ENCODE results near the gene MYO10. TPM values are rescaled to one million over a fixed set of nuclear protein-coding genes. Genes with fewer than 3 reads are reported as not detected.

MYO10 gene
- total RNA-seq, 1 donor from 2014 or later = 1.0 TPM

DNA sequence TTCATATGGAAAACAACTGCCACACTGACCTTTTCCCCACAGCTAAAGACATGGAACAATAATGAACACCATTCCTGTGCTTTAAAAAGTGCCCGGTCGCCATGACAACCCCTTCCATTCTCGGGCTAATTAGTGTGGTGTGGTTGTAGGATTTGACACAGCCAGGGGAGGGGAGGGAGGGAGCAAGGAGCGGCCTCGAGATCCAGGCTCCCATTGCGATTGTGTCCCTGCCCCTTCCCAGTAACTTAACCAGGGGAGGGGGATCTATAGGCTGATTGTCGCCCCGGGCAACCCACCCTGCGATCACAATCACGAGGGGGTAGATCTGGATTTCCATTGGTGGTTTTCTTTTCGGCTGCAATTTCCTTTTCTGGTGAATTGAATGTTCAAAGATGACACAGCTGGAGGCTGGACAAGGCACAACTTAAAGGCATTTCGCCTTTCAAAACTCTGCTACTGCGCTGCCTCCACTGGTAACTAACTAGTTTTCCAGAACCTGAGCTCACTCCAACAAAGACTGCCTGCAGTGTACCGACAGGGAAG is 222.6 kb downstream of the MYO10 start:
- intact Hi-C loops (cut with micrococcal nuclease) = no loop called here
- no peak for DNase-seq (ENCODE audit: low spot score)
- H3K27me3 Mint-ChIP-seq (ENCODE audit: low read depth) = peaks cover 11% of the 10 kb centered on the region
- H3K4me3 Mint-ChIP-seq (ENCODE audit: low read depth) = no peak overlapping the region
- no peaks in the 10 kb centered on the region for H3K9me3 Mint-ChIP-seq
- no peaks in the 10 kb centered on the region for H3K36me3 Mint-ChIP-seq (ENCODE audit: low read depth)
- no peaks in the 10 kb centered on the region for H3K4me1 Mint-ChIP-seq (ENCODE audit: low read depth)
- H3K27ac Mint-ChIP-seq = no peak overlapping the region

DNA sequence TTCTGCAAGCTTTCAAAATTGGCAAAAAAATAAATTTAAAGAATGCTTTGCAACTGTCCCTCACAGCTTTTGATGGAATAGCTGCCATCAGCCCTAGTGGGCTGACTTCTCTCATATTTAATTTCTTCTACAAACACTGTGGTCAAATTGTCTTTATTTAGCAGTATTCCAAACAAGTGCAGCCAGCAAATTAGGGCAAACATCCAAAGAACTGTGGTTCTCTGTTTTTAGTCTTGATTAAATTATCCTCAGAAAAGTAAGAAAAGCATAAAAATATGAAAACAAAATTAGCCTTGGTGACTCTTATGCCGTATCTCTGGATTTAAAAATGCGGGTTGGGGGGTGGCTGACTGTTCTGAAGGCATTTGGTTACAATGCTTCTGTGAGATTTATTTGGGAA is 223.5 kb downstream of the MYO10 start:
- DNase-seq (ENCODE audit: low spot score) = no peak
- Mint-ChIP-seq H3K4me3 (ENCODE audit: low read depth) (no peak overlapping the region), H3K4me1 (ENCODE audit: low read depth) (no peaks in the 10 kb centered on the region), H3K36me3 (ENCODE audit: low read depth) (no peaks in the 10 kb centered on the region), H3K9me3 (no peaks in the 10 kb centered on the region), H3K27me3 (ENCODE audit: low read depth) (peaks cover 11% of the 10 kb centered on the region), H3K27ac (no peak overlapping the region)
- intact Hi-C loops (cut with micrococcal nuclease) = no loop called here

DNA sequence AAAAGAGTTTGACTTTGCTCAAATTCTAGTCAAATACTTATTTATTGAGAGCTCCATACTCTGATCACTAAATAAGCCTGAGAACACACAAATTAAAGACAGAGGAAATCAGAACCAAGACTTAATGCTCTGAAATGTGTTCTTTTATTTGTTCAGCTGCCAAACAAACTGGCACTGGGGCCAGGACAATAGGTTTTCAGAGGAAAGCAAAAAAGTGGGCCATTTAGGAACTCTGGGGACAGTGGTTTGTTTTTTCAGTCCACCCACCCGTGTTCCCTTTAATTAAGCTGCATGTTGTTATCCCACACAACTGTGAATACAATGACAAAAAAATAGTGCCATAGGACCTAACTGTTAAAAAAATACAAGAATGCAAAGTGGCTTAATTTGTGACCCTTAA is 223.9 kb downstream of the MYO10 start:
- Mint-ChIP-seq H3K27ac (no peak overlapping the region), H3K4me1 (ENCODE audit: low read depth) (no peaks in the 10 kb centered on the region), H3K36me3 (ENCODE audit: low read depth) (no peaks in the 10 kb centered on the region), H3K4me3 (ENCODE audit: low read depth) (no peak overlapping the region), H3K27me3 (ENCODE audit: low read depth) (peaks cover 11% of the 10 kb centered on the region), H3K9me3 (no peaks in the 10 kb centered on the region)
- no peak for DNase-seq (ENCODE audit: low spot score)
- intact Hi-C loops (cut with micrococcal nuclease) = no loop called here

DNA sequence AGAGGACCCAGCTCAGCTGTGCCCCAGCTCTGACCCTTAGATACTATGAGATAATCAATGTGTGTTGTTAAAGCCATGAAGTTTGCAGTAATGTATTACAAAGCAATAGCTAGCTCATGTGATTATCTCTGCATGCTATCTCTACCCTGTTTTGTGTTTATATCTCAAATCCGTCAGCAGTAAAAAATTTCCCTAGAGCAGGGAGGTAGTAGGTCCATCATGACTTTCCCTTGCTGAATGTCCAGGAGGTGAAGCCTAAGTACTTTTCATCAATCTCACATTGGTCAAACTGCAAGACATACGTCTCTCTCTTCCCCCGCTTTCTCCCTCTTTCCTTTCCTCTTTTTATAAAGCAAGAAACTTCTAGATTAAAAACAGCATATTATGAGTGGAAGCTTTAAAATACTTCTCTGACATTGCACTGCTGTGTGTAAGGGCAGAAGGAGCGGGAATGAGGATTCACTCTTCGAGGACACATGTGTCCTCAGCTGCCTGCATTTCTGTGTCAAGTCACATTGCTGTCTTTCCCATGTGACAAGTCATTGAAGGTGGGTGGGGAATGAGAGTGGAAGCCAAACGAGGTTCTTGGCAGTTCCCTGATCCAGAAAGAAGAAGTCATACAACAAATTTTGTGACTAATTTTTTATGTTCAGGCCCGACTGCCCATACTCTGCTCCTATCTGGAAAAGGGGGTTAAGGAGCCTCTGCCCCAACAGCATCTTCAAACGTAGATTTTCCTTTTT is 226.2 kb downstream of the MYO10 start:
- Mint-ChIP-seq H3K4me3 (ENCODE audit: low read depth) (no peak overlapping the region), H3K27ac (no peak overlapping the region), H3K9me3 (no peaks in the 10 kb centered on the region), H3K36me3 (ENCODE audit: low read depth) (no peaks in the 10 kb centered on the region), H3K27me3 (ENCODE audit: low read depth) (peaks cover 11% of the 10 kb centered on the region), H3K4me1 (ENCODE audit: low read depth) (no peaks in the 10 kb centered on the region)
- intact Hi-C loops (cut with micrococcal nuclease) = no loop called here
- no peak for DNase-seq (ENCODE audit: low spot score)

DNA sequence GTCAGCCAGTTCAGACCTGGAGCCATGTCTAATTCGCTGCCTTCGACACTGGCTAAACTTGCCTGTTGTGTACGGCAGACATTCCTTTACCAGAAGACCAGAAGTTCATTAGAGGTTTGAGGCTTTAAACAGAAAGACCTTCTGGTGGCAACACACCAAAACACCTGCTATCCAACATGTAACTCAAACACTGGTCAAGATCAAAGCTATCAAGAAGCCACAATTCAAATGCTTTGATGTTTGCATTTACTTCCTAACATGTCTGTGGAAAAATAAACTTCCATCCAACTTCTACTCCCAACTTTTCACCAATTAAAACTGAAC is 228.3 kb downstream of the MYO10 start:
- H3K9me3 Mint-ChIP-seq = no peaks in the 10 kb centered on the region
- no peak overlapping the region for H3K4me3 Mint-ChIP-seq (ENCODE audit: low read depth)
- no peak overlapping the region for H3K27ac Mint-ChIP-seq
- no peaks in the 10 kb centered on the region for H3K36me3 Mint-ChIP-seq (ENCODE audit: low read depth)
- DNase-seq (ENCODE audit: low spot score) = no peak
- no peaks in the 10 kb centered on the region for H3K4me1 Mint-ChIP-seq (ENCODE audit: low read depth)
- intact Hi-C loops (cut with micrococcal nuclease) = no loop called here
- H3K27me3 Mint-ChIP-seq (ENCODE audit: low read depth) = no peaks in the 10 kb centered on the region

DNA sequence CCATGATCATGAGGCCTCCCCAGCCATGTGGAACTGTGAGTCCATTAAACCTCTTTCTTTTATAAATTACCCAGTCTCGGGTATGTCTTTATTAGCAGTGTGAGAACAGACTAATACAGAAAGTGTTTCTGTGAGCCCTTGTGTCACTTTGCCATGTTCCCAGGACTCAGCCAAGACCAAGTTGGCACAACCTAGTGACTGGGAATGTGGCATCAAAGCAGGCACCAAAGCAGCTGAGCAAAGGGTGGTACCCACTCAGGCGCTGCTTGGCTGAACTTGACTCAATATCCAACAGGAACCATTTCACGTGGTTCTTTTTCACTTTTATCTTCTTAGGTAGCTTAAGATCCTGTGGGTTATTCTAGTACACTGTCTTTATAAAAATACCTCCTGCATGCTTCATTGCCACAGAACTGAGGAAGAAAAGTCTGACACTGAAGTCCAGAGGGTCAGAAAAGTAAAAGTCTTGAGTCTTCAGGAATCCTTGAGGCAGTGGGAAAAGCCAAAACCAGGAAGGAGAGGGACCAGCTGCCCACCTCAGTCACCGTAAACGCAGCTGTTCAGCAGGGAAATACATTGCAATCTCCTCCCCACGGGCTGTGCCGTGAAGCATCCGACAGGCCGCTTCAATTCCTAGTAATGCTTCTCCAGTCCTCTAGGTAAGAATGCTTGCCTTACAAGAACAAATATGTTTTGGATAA is 228.8 kb downstream of the MYO10 start:
- H3K27me3 Mint-ChIP-seq (ENCODE audit: low read depth) = no peaks in the 10 kb centered on the region
- DNase-seq (ENCODE audit: low spot score) = no peak
- H3K36me3 Mint-ChIP-seq (ENCODE audit: low read depth) = no peaks in the 10 kb centered on the region
- H3K9me3 Mint-ChIP-seq = no peaks in the 10 kb centered on the region
- H3K27ac Mint-ChIP-seq = no peak overlapping the region
- no peaks in the 10 kb centered on the region for H3K4me1 Mint-ChIP-seq (ENCODE audit: low read depth)
- no peak overlapping the region for H3K4me3 Mint-ChIP-seq (ENCODE audit: low read depth)
- intact Hi-C loops (cut with micrococcal nuclease) = no loop called here

DNA sequence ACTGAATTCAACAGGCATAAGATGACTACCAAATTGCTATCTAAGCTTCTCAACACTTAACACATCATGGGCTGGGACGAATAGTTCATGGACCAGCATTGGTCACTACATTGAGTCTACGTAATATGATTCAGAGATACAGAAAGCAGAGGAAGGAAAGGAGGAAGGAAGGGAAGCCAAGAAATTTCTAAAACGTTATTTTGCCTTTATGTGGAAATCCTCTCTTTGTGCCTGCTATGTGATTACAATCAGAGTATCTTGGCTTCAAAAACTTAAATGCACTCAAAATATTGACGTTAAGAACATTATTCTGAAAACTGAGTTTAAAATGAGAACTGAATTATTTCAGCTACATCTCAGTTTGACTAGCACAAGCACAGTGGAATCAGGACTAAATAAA is 231.1 kb downstream of the MYO10 start:
- no peak for DNase-seq (ENCODE audit: low spot score)
- no peak overlapping the region for H3K4me3 Mint-ChIP-seq (ENCODE audit: low read depth)
- H3K4me1 Mint-ChIP-seq (ENCODE audit: low read depth) = no peaks in the 10 kb centered on the region
- H3K27ac Mint-ChIP-seq = no peak overlapping the region
- no peaks in the 10 kb centered on the region for H3K9me3 Mint-ChIP-seq
- H3K36me3 Mint-ChIP-seq (ENCODE audit: low read depth) = no peaks in the 10 kb centered on the region
- no peaks in the 10 kb centered on the region for H3K27me3 Mint-ChIP-seq (ENCODE audit: low read depth)
- intact Hi-C loops (cut with micrococcal nuclease) = no loop called here

DNA sequence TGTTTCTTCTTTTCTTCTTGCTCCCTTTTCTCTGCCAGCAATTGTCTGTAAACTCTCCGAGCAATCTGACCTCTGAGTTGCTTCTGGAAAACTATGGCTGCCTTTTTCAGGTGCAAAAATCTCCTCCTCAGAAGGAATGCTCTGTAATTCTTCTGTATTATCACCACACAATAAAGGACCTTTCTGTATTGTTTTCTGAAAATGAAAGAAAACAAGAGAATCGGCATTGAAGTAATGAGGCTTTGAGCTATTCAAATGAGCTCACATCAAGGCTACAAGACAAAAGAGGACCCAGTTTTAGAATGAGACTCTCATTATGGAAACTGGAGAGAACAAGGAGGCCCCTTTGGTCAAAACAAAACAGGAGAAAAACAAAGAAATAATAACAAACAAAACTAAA is 233.1 kb downstream of the MYO10 start:
- DNase-seq (ENCODE audit: low spot score) = no peak
- Mint-ChIP-seq H3K9me3 (no peaks in the 10 kb centered on the region), H3K4me3 (ENCODE audit: low read depth) (no peak overlapping the region), H3K27me3 (ENCODE audit: low read depth) (no peaks in the 10 kb centered on the region), H3K27ac (no peak overlapping the region), H3K4me1 (ENCODE audit: low read depth) (no peaks in the 10 kb centered on the region), H3K36me3 (ENCODE audit: low read depth) (no peaks in the 10 kb centered on the region)
- intact Hi-C loops (cut with micrococcal nuclease) = no loop called here

DNA sequence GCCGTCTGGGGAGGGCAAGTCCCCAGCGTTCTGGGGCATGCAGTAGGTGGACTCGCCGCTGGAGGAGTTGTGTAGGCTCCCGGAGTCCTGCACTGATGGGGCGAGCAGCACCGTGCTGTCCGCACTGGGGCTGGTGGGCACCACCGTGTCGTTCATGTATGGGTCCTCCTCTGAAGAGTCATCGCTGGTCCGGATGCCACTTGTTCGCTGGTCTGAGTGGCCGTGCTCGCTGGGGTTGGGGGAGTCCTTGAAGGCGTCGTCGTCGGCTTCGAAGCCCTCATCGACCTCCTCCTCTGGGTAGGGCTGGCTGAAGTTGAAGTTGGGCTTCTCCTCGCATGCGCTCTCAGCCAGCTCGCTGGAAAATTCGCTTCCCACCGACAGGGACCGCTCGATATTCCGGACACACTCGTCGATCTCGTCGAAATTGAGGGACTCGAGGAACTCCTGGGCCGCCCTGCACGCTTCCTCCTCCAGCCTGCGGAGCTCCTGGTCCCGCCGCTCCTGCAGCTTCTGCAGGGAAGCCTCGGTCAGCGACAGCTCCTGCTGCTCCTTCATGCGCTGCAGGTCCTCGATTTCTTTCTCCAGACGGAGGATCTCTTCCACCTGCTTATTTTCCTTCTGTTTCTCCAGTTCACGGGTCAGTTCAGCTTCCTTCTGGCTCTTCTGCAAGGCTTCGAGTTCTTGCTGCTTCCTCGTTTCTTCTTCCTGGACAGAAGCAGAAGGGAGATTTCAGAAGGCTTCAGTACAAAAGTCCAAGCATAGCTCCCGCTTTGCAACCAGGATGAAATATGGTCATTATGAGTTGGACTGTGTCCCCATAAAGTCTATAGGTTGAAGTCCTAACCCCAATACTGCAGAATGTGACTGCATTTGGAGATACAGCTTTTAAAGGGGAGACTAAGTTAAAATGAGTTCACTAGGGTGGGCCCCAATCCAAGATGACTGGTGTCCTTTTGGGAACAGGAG is 234.7 kb downstream of the MYO10 start:
- H3K4me1 Mint-ChIP-seq (ENCODE audit: low read depth) = no peaks in the 10 kb centered on the region
- DNase-seq (ENCODE audit: low spot score) = no peak
- H3K27ac Mint-ChIP-seq = no peak overlapping the region
- no peaks in the 10 kb centered on the region for H3K9me3 Mint-ChIP-seq
- no peaks in the 10 kb centered on the region for H3K27me3 Mint-ChIP-seq (ENCODE audit: low read depth)
- intact Hi-C loops (cut with micrococcal nuclease) = no loop called here
- no peaks in the 10 kb centered on the region for H3K36me3 Mint-ChIP-seq (ENCODE audit: low read depth)
- H3K4me3 Mint-ChIP-seq (ENCODE audit: low read depth) = no peak overlapping the region

DNA sequence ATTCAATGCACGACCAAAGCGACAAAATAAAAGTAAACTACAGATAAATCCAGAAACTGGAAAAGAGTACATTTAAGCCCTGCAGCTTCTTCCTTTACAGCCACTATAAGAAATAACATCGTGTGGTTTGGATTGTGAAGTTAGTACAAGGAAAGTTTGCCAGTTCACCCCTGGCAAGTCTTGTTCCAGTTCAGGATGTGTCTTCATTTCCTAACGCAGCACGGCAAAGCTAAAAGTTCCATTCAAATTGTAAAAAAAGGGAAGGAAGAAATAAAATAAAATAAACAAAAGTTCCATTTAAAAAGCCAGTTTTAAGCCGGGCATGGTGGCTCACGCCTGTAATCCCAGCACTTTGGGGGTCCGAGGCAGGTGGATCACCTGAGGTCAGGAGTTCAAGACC is 236.0 kb downstream of the MYO10 start:
- intact Hi-C loops (cut with micrococcal nuclease) = no loop called here
- Mint-ChIP-seq H3K4me3 (ENCODE audit: low read depth) (no peak overlapping the region), H3K9me3 (no peaks in the 10 kb centered on the region), H3K4me1 (ENCODE audit: low read depth) (no peaks in the 10 kb centered on the region), H3K27ac (no peak overlapping the region), H3K27me3 (ENCODE audit: low read depth) (no peaks in the 10 kb centered on the region), H3K36me3 (ENCODE audit: low read depth) (no peaks in the 10 kb centered on the region)
- no peak for DNase-seq (ENCODE audit: low spot score)

DNA sequence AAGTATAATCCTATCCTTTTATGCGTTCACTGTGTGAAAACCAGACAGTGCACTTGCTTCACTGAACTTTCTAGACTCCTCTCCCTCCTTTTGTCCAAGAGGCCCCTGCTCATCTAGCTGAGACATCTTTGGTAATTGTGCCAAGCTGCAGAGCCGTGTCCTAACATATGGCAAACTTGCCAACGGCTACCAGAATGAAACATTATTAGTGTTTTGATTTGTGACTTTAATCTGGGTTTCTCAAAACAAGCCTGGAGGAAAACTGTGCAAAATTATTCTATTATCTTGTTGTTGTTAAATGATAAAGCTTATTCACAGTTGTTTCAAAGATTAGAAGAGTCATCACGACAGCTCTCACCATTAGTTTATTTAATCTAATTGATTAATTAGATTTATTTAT is 240.3 kb downstream of the MYO10 start:
- intact Hi-C loops (cut with micrococcal nuclease) = loop anchor here (10.0 kb wide), 1 partner anchor 489 kb away; no protein-coding TSS in a partner anchor
- H3K4me3 Mint-ChIP-seq (ENCODE audit: low read depth) = no peak overlapping the region
- no peaks in the 10 kb centered on the region for H3K4me1 Mint-ChIP-seq (ENCODE audit: low read depth)
- no peaks in the 10 kb centered on the region for H3K9me3 Mint-ChIP-seq
- DNase-seq (ENCODE audit: low spot score) = no peak
- H3K27me3 Mint-ChIP-seq (ENCODE audit: low read depth) = no peaks in the 10 kb centered on the region
- no peaks in the 10 kb centered on the region for H3K36me3 Mint-ChIP-seq (ENCODE audit: low read depth)
- H3K27ac Mint-ChIP-seq = no peak overlapping the region

DNA sequence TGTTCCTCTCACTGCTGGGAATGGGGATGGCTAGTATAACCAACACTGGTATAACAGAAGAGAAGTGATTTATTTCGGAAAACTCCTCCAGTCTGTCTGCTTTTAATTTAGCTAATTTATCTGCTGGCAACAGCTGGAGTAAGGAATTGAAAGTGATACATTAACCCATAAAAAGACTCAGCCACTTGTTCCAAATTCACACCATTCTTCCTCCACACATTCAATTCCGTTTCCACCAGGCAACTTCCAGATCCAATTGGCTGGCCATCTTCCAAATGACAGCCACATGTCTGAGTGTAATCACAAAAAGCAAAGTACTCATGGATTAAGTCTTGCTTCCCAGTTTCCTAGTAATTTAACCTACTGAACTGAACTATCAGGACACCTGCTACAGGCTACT is 242.2 kb downstream of the MYO10 start:
- intact Hi-C loops (cut with micrococcal nuclease) = loop anchor here (10.0 kb wide), 1 partner anchor 491 kb away; no protein-coding TSS in a partner anchor
- no peak overlapping the region for H3K4me3 Mint-ChIP-seq (ENCODE audit: low read depth)
- no peaks in the 10 kb centered on the region for H3K9me3 Mint-ChIP-seq
- DNase-seq (ENCODE audit: low spot score) = no peak
- no peaks in the 10 kb centered on the region for H3K27me3 Mint-ChIP-seq (ENCODE audit: low read depth)
- no peaks in the 10 kb centered on the region for H3K4me1 Mint-ChIP-seq (ENCODE audit: low read depth)
- H3K27ac Mint-ChIP-seq = no peak overlapping the region
- H3K36me3 Mint-ChIP-seq (ENCODE audit: low read depth) = no peaks in the 10 kb centered on the region

Measured in activated T-helper 2 cell treated with anti-CD3 and anti-CD28 coated beads, Interferon-gamma antibody, Interleukin-2, Interleukin-4, amounts not matched to agents 10 μg/mL and 5 μg/mL and 100 μg/mL, durations not matched to agents 14 hours and 24 hours and 36 hours (primary cell).